ENCODE measurements around the gene RNU1-4.
"Not testable (repeated sequence)": the region's sequence is repeated elsewhere in the genome, so short reads cannot be mapped to it uniquely, and the experiment has no call there.

- not testable (repeated sequence) for TF ChIP-seq CTCF (IDR thresholded peaks at IDR 0.05); ZFX (IDR thresholded peaks at IDR 0.05; ENCODE audit: borderline replicate concordance)
Observed at GRCh38 chr1:16696507-16697150, 43.7 kb upstream of the RNU1-4 start.

All from 22Rv1 (cell line).